Vagina (tissue), 2 donors: Measurements from ENCODE around the gene RIMS3. TPM values are rescaled to one million over a fixed set of nuclear protein-coding genes. Genes with fewer than 3 reads are reported as not detected.
"Not testable (repeated sequence)": the region's sequence is repeated elsewhere in the genome, so short reads cannot be mapped to it uniquely, and the experiment has no call there.

ENCODE experiments used
- DNase-seq, 2 donors: peaks; one replicate each; pipeline ENCODE4 v3.0.0-alpha.2; 2017; ENCODE audit errors: extremely low spot score in 2 of 2
- H3K27ac ChIP-seq: fragments of 200-600 bp; sonication (generic); one replicate; pipeline ENCODE4 v1.5.1; 2019
- H3K27me3 ChIP-seq: fragments of 200-600 bp; sonication (generic); one replicate; pipeline ENCODE4 v1.5.1; 2019
- H3K36me3 ChIP-seq, 2 donors: fragments of 200-600 bp; sonication (generic); one replicate each; pipeline ENCODE4 v1.5.1; 2017 to 2019
- H3K4me1 ChIP-seq: fragments of 200-600 bp; sonication (generic); one replicate; pipeline ENCODE4 v1.5.1; 2019
- H3K4me3 ChIP-seq, 2 donors: fragments of 200-600 bp; sonication (generic); 1 replicate in 1 of 2; 2 replicates in 1 of 2; pipeline ENCODE4 v1.5.1; 2016 to 2019
- H3K9me3 ChIP-seq: fragments of 200-600 bp; sonication (generic); one replicate; pipeline ENCODE4 v1.5.1; 2019
- POLR2A ChIP-seq, 2 donors: fragments of 450-650 bp; IDR thresholded peaks; one replicate each; pipeline ENCODE4 v1.6.1; 2017; ENCODE audit warnings: antibody characterized with exemption in 2 of 2, mild to moderate bottlenecking in 2 of 2, moderate library complexity in 2 of 2
- POLR2AphosphoS5 ChIP-seq, 2 donors: sonication (generic); formaldehyde crosslinking; IDR thresholded peaks; one replicate each; pipeline ENCODE4 v1.9.0; 2017; ENCODE audit warnings: antibody characterized with exemption in 2 of 2, mild to moderate bottlenecking in 2 of 2, low read depth in 1 of 2; ENCODE audit not compliant: insufficient read depth in 1 of 2
- intact Hi-C: fragments of 100-400 bp; cut with DNase I; formaldehyde crosslinking; loops from one replicate; pipeline ENCODE4 v1.15.1; 2023
- total RNA-seq: library from RNA; depleted of rRNA; stranded (reverse); fragments of >200 nt; gene quantifications from one replicate; pipeline ENCODE4 v1.2.3, GENCODE V29; 2016
- TF ChIP-seq, protein P1 (sequence below), 3 experiments: fragments of 450-650 bp in 2 of 3; fragments of 200-600 bp in 1 of 3; sonication (generic) in 1 of 3; IDR thresholded peaks; one replicate each; pipeline ENCODE4 v1.5.1; 2017 to 2019; ENCODE audit warnings: antibody characterized with exemption in 3 of 3, mild to moderate bottlenecking in 2 of 3, moderate library complexity in 2 of 3

Gene RIMS3
- total RNA-seq, 1 donor from 2014 or later = 4.7 TPM

DNA sequence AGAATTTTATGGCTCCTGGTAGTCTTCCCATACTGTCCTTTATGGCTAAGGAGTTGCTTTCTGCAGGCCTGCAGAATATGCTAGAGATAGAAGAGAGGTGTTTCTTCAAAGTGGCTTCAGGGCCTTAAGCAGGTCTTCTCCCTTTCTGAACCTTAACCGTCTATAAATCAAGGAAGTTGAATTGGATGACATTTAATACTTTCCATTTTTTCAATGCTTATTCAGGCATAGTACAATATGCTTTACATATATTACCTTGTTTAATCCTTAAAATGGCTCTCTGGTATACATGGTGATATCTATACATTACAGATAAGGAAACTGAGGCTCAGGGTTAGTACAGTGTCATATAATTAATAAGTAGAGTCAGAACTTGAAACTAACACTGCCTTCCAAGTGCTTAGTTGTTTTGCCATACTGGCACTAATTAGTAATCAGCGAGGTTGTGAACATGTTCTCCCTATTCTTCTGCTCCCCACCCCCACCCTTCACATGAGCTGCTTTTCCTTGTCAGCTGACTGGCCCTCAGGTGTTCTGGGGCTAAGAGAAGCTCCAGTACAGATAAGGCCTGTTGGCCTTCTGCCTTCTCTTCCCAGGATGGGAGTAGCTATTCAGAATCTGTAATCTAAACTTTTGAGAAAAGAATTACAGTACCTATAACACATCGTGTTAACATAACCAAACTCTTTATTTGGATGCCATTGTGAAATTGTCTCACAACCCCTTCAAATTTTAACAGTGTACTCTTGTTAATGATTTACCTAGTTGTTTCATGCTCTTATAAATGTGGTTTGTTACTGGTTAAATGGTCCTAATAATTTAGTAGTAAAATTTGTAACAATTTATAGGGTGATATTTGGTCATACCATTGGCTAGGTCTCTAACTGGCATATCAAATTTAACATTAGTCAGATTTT, 39.6 kb upstream of the RIMS3 start:
- H3K27ac ChIP-seq = no peak overlapping the region
- TF ChIP-seq, protein P1, sequence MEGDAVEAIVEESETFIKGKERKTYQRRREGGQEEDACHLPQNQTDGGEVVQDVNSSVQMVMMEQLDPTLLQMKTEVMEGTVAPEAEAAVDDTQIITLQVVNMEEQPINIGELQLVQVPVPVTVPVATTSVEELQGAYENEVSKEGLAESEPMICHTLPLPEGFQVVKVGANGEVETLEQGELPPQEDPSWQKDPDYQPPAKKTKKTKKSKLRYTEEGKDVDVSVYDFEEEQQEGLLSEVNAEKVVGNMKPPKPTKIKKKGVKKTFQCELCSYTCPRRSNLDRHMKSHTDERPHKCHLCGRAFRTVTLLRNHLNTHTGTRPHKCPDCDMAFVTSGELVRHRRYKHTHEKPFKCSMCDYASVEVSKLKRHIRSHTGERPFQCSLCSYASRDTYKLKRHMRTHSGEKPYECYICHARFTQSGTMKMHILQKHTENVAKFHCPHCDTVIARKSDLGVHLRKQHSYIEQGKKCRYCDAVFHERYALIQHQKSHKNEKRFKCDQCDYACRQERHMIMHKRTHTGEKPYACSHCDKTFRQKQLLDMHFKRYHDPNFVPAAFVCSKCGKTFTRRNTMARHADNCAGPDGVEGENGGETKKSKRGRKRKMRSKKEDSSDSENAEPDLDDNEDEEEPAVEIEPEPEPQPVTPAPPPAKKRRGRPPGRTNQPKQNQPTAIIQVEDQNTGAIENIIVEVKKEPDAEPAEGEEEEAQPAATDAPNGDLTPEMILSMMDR (IDR thresholded peaks at IDR 0.05) = no peak
- no peak for TF ChIP-seq POLR2A (IDR thresholded peaks at IDR 0.05)
- no peak for TF ChIP-seq POLR2AphosphoS5 (IDR thresholded peaks at IDR 0.05; ENCODE audit: insufficient read depth in 1 of 2, low read depth in 1 of 2)
- no peaks in the 10 kb centered on the region for H3K27me3 ChIP-seq
- intact Hi-C loops = no loop called here
- no peaks in the 10 kb centered on the region for H3K9me3 ChIP-seq
- H3K4me3 ChIP-seq = no peak overlapping the region
- DNase-seq = no peak
- peaks cover 52% of the 10 kb centered on the region for H3K4me1 ChIP-seq
- H3K36me3 ChIP-seq = no peaks in the 10 kb centered on the region

DNA sequence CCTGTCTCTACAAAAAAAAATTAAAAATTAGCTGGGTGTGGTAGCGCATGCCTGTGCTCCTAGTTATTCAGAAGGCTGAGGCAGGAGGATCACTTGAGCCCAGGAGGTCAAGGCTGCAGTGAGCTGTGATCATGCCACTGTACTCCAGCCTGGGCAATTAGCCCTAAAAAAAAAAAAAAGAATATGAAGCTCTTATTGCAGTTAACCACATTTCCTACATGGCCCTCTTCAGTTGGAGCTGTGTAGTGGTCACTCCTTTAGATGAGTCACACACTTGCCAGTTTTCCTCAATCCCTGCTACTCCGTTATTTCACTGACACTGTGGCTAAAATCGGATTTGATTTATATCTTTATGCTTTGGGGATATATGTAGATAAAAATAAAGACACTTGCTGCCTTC, 37.8 kb upstream of the RIMS3 start:
- no peak overlapping the region for H3K27ac ChIP-seq
- TF ChIP-seq, protein P1 (IDR thresholded peaks at IDR 0.05) = no peak
- TF ChIP-seq POLR2AphosphoS5 (IDR thresholded peaks at IDR 0.05; ENCODE audit: insufficient read depth in 1 of 2, low read depth in 1 of 2) = no peak
- no peak for TF ChIP-seq POLR2A (IDR thresholded peaks at IDR 0.05)
- H3K4me1 ChIP-seq = peaks cover 53% of the 10 kb centered on the region
- H3K9me3 ChIP-seq = no peaks in the 10 kb centered on the region
- no peaks in the 10 kb centered on the region for H3K36me3 ChIP-seq
- no peak for DNase-seq
- H3K4me3 ChIP-seq = no peak overlapping the region
- intact Hi-C loops = no loop called here
- no peaks in the 10 kb centered on the region for H3K27me3 ChIP-seq

DNA sequence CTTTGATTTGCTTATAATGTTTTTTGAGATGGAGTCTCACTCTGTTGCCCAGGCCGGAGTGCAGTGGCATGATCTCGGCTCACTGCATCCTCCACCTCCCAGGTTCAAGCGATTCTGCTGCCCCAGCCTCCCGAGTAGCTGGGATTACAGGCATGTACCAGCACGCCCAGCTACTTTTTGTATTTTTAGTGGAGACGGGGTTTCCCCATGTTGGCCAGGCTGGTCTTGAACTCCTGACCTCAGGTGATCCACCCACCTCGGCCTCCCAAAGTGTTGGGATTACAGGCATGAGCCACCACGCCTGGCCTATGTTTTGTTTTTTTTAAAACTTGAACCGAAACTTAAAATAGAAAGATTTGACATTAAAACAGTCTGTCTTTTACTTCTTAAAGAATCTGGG, 37.3 kb upstream of the RIMS3 start:
- H3K4me3 ChIP-seq, DNase-seq, H3K27ac ChIP-seq, H3K36me3 ChIP-seq, H3K9me3 ChIP-seq, intact Hi-C loops, H3K27me3 ChIP-seq: not testable (repeated sequence)
- peaks cover 55% of the 10 kb centered on the region for H3K4me1 ChIP-seq

DNA sequence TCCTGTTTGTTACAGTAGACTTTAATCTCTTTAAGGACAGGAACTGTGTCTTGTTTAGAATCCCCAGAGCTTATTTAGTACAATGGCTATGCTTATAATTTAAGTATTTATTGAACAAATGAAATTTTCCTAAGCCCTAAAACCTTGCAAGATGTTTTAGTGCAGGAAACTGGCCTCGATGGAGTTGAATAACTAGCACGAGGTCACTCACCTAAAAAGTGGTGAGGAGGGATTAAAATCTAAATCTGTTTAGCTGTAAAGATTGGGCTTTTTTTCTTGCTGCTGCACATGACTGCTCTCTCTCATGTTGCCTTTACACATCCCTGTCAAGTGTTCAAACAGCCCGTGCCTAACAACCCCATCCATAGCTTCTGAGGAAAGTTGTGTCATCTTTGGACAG, 36.2 kb upstream of the RIMS3 start:
- Histone ChIP-seq H3K9me3 (no peaks in the 10 kb centered on the region), H3K27ac (no peak overlapping the region), H3K27me3 (no peaks in the 10 kb centered on the region), H3K36me3 (no peaks in the 10 kb centered on the region), H3K4me3 (no peak overlapping the region), H3K4me1 (peaks cover 66% of the 10 kb centered on the region)
- intact Hi-C loops = no loop called here
- DNase-seq = no peak
- no peak for TF ChIP-seq POLR2AphosphoS5 (IDR thresholded peaks at IDR 0.05; ENCODE audit: insufficient read depth in 1 of 2, low read depth in 1 of 2)
- TF ChIP-seq POLR2A (IDR thresholded peaks at IDR 0.05) = no peak
- TF ChIP-seq, protein P1 (IDR thresholded peaks at IDR 0.05) = no peak

DNA sequence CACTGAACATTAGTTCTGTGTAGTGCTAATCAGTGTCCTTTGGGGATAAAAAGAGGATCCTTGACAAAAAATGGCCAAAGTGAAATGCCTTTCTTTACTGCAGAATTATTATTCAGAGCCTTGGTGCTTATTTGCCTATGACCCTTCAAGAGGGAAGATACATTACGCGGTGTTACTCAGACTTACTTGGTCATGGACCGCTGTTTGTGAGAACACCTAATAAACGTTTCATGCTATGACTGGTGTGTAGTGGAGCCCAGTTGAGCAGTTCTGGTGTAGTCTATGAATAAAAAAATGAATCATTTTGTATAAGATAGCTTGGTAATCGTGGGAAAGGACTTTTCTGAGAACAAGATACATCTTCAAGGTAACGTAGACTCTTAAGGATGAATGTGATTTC, 34.3 kb upstream of the RIMS3 start:
- no peaks in the 10 kb centered on the region for H3K36me3 ChIP-seq
- peaks cover 62% of the 10 kb centered on the region for H3K4me1 ChIP-seq
- no peak overlapping the region for H3K27ac ChIP-seq
- no peak for DNase-seq
- no peaks in the 10 kb centered on the region for H3K9me3 ChIP-seq
- no peak overlapping the region for H3K4me3 ChIP-seq
- intact Hi-C loops = no loop called here
- TF ChIP-seq POLR2AphosphoS5 (IDR thresholded peaks at IDR 0.05; ENCODE audit: insufficient read depth in 1 of 2, low read depth in 1 of 2) (no peak), POLR2A (IDR thresholded peaks at IDR 0.05) (no peak)
- TF ChIP-seq, protein P1 (IDR thresholded peaks at IDR 0.05) = no peak
- no peaks in the 10 kb centered on the region for H3K27me3 ChIP-seq
